ENCODE results near the gene ARHGAP4.

Gene ARHGAP4

DNA sequence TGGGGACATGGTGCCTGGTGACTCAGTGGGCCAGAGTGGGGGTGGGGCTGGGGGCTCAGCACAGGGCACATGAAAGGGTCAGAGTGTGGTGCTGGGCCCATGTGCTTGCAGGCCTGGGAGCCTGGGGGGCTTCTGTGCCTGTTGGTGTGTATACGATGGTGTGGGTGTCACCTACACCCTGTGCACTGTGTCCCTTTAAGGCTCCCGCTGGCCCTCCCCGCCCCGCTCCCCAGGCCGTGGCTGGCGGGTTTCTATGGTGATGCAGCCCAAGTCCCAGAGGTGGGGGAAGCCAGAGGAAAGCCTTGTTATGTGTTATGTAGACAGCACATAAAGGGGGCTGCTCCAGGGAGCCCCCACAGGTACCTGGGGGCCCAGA, 45.6 kb downstream of the ARHGAP4 start:
- DNase-seq (ENCODE audit: low spot score) = no peak

DNA sequence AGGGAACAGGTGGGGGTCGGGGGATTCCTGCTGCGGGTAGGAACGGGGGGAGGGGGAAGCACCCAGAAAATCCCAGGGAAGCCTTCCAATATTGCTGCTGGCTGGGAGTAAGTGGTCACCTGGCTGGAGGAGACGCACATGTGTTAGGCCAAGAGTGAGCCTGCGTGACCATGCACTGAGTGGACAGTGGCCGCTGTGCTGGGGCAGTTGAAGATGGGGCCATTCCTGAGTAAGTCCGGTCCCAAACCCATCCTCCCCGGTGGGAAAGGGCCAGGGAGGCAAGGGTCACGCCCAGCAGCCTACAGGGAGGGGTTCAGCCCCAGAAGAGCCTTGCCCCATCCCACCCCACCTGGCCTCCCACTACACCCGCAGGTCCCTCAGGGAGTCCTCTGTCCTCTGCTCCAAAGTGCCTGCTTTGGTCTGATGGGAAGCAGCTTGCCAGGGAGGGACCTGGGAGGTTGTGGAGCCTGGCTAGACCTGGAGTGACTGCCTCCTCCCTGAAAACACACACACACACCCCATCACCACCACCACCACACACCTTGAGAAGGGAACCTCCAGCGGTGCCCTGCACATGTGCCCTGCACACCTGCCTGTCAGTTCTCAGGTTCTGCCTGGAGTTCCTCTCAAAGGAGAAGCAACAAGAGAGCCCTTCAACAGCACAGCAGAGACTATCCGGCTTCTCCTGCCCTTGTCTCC, 46.2 kb downstream of the ARHGAP4 start:
- DNase-seq (ENCODE audit: low spot score) = no peak

DNA sequence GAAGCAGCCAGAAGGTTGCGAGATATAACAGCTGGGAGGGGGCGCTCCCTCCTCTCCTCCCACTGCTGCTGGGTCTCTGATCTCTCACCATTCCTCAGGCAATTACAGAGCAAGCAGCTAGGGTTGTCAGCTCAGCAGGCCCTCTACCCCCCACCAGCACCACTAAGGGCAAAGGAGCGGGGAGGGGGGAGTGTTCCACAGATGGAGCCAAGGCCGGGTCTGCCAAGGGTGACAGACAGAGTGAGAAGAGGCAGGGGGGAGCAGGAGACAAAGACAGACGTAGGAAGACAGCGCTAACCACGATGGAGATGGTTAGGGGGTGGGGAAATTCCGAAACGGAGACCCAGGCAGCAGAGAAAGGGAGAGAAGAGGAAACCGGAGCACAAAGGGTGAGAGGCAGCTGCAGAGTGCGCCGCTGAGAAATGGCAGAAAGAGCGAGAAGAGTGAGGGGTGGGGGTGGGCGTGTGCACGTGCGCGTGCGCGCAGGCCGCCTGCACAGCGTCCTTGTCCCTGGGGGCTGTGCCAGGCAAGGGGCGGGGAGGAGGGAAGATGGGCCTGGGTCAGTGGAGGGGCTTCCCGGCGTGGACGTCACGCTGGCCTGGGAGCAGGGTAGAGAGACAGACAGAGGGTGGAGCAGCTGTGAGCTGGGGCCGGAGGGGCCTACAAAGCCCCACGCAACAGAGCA, 47.0 kb downstream of the ARHGAP4 start:
- DNase-seq (ENCODE audit: low spot score) = no peak

DNA sequence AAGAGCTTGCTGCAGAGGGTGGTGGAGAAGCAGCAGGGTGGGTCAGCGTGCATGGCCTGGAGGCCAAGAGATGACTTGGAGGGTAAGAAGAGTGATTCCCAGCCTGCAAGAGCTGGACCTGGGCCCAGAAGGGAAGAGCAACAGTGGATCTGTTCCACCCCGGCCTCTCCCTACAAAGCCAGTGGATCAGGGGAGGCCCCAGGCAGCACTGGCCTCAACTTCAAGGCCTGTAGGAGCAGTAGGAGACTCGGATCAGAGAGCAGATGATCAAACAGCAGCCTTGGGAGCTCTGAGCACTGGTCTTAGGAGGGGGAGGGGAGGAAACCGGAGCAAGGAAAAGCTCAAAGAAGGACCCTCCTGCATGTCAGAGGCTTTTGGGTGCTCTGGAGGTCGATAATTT, 47.7 kb downstream of the ARHGAP4 start:
- DNase-seq (ENCODE audit: low spot score) = no peak

DNA sequence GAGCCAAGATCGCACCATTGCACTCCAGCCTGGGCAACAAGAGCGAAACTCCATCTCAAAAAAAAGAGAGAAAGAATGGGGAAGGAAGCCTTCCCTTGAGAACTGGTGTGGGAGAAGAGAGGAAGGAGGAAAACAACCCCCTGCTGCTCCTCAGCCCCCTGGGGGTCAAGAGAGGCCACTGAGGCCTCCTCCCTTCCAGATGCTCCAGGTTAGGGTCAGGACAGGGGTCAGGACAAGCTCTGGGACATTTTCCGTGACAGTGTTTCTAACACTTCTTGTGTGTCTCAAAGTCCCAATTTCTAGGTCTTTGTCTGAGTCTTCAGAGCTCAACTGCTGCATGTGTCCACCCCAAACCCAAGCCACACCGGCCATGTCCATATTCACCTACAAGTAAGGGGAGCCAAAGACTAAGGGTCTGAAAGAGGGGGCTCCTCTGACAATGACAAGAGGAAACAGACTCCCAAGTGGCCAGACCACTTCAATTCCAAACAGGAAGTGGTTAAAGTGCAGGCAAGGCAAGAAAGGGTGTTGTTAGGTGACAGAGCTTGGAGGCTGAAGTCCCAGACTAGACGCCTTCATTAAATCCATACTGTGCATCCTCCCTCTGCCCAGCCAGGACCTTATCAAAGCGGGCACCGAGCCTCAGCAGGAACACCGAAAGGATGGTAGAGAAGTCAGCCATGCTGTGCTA, 48.3 kb downstream of the ARHGAP4 start:
- DNase-seq (ENCODE audit: low spot score) = no peak

DNA sequence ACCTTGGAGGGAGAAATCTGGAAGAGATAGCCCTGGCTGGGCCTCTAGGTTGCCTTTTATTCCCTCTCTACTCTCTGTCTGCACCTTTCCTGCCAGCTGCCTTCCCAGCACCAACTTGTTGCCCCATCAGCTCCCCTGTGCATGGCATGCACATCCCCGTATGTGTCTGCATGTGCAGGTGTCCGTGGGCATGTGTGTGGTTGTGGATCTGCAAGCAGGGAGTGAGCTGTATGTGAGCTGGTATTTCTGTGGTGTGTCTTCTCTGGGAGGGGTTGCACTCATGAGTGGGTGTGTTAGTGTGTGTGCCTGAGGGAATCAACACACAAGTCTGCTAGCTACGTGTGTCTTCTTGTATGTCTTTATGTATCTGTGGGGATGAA, 50.0 kb downstream of the ARHGAP4 start:
- DNase-seq (ENCODE audit: low spot score) = no peak

DNA sequence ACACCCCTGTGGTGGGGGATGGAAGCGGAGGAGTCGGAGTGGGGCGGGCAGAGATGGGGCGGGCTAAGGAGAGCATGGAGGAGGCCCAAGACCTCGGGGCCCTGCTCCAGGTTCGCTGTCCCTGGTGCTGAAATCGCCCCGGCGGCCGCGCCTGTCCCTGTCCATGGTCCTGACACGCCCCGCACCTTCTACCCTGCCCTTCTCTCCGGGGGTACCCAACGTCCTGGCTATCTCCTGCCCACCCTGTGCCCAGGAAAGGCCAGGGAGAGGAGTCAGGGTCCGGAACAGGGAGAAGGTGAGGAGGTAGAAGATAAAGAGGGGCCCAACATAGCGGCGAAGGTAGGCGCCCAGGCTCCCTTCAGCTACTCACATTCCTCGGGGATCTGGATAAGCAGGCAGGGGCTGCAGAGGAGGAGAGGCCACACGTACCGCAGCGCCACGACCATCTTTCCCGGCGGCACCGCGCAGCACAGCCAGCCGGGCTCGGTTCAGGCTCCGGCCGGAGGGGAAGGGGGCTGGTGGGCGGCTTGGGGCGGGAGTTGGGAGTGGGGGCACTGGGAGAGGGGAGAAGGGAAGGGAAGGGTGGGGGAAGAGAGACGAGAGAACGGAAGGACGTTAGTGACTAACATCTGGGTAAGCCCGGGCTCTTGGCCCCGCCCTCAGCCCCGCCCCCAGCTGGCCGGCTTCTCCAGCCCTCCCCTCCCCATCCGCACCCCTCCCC, 50.5 kb downstream of the ARHGAP4 start:
- DNase-seq (ENCODE audit: low spot score) = peak; percentile 35

DNA sequence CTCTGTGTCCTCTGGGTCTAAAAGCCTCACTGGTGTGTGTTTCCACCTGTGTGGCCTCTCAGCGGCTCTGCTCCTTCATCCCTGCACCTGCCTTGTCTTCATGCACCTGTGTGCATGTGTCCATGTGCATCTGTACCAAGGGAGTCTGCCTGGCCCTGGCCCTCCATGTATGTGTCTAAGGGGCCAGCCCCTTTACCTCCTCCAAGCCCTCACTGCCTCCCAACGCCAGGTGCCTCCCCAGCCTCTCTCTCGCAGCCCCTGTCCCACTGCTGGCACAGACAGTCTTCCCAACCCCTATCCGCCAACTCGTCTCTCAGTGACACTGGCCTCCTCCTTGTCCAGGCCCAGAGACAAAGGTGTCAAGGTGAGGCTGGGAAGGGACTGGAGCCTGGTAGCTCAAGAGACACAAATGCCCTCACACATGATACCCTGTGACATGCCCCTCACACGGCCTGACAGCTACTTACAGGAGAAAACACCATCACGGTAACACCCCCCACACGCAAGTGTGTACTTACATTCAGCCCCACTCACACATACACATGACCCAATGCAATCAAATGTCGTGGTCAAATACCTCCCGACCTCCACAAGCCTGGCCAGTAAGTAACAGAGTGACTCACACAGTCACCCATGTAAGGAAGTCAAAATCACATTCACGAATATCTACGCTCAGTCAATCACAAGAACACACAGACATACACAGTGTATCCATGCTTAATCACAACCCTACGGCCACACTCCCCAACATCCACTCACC, 51.5 kb downstream of the ARHGAP4 start:
- DNase-seq (ENCODE audit: low spot score) = no peak

DNA sequence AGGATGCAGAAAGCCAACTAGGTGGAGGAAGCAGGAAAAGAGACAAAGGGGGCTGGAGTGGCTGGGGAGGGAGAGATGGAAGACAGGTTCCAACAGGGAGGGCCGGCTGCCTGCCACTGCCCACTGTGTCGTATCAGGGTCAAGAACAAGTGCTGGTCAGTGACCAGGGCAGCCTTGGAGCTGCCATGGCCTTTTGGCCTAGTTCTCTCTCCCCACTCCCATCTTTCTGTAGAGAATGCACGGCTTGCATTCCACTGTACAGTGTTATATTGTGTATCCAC, 52.0 kb downstream of the ARHGAP4 start:
- no peak for DNase-seq (ENCODE audit: low spot score)

DNA sequence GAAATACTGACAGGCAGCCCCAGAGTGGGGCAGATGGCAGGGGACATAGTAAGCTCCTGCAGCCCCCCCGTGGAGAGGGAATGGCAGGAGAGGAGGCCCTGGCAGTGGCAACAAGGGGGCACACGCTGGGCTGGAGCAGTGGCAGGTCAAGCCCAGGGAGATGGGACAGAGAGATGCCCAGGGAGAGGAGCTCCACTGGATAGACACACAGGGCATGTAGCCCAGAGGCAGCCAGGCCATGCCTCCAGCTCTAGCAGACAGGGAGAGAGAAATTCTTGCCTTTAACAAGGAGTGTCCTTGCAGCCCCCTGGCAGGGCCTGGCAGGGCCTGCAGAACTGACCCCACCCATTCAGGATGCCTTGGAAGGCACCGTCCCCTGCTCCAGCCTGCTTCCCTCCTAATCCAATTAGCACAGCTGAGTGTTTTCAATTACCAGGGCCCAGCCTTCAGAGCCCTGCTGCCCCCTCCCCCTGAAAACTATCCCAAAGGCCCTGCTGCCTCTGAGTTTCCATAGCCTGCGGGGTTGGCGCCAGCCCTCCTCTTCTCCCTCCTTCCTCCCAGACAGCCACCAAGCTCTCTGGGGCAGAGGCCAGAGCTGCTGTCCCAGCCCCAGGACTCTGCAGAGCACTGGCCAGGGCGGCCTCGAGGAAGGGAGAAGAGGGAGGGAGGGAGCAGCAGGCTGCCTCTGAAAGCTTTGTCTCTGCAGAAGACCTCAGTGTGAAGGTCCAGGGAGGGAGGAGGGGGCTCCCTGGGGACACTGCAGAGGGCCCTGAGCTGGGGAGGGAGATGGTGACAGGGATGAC, 52.6 kb downstream of the ARHGAP4 start:
- no peak for DNase-seq (ENCODE audit: low spot score)

DNA sequence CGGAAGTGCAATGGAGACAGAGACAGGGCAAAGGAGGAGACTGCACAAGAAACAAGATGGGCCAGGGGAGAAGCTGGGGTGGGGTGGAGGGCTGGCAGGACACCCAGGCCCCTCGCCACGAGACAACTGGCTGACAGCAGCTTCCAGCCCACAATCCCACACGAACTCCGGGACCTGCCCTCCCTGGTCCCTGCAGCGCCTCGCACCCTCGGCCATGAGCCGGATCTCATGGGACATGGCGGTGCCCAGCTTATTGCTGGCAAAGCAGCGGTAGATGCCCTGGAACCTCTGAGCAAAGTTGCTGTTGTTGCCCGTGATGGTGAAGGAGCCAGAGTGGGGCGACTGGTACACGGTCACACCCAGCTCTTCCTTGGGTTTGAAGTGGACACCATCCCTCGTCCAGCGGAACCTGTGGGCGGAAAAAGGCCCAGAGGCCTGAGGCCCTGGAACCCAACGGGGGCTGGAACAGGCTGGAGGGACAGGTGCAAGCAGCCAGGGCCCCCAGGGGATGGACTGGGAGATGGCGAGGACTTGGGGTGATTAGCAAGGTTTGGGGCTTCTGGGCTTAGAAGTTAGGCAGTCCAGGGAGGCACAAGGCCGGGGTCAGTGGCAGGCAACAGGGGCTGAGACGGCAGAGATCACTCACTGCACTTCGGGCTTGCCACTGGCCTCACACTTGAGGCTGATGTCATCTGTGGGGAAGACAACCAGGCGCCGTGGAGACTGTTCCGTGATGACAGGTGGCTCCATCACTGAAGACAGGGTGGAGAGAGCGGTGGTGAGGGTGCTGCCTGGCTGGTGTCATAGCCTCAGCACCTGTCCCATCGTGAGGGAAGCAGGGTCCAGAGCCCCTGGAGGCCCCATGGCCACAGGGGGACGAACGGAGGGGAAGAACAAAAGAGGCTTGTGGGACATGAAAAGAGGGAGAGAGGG, 53.9 kb downstream of the ARHGAP4 start:
- DNase-seq (ENCODE audit: low spot score) = no peak

DNA sequence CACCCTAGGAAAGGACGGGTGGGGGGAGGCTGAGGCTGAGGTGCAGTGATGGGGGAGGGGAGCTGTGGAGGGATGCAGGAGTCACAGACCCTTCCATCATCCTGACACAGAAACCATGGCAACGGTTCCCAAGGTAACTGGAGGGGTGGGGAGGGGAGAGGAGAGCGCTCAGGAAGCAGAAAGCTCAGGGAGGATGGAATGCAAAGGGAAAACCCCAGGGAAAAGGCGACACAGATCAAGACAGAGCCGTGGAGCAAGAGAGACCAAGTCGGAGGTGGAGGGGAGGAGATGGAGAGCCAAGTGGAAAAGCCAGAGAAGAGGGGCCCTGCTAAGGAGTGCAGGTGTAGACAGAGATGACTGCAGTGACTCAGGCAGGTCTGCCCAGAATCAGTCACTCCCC, 54.6 kb downstream of the ARHGAP4 start:
- no peak for DNase-seq (ENCODE audit: low spot score)

DNA sequence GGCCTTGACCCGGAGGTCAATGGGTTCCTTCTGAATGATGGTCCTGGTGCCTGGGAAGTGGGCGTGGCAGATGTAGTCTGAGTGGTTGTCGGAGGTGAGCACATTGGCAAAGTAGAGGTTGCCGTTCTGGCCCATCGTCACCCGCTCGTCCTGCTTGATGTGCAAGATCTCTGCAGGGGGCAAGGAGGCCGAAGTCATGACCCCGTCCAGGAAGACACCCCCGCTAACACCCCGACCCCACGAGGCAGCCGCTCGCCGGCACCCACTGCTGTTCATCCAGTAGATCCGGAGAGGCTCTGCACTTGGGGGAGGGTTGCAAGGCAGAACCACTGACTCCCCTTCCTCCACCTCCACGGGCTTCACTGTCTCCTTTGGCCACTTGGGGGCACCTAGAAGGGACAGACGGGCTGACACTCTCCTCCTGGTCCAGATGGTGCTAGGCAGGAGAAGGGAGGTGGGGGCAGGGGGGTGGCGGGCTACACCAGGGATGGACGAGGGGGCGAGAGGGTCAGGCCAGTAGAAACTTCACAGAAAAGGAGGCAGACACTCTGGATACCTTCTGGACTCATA, 55.2 kb downstream of the ARHGAP4 start:
- DNase-seq (ENCODE audit: low spot score) = no peak

DNA sequence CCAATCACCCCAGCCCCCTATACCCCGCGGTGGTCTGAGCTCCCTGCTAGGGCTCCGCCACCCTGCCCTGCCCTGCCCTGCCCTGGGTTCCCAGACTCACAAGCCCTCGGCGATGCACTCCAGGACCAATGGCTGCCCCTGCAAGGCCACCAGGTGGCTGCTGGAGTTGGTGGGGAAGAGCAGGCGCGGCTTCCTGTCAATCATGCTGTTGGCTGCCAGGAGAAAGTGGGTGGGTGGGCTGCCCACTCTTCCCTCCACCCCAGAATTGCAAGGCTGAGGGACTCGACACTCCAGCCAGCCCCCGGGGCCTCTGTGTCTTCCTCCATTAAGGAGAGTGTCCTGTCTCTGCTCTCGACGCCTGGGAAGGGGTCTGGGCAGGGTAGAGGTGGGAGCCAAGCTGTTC, 55.8 kb downstream of the ARHGAP4 start:
- DNase-seq (ENCODE audit: low spot score) = no peak

DNA sequence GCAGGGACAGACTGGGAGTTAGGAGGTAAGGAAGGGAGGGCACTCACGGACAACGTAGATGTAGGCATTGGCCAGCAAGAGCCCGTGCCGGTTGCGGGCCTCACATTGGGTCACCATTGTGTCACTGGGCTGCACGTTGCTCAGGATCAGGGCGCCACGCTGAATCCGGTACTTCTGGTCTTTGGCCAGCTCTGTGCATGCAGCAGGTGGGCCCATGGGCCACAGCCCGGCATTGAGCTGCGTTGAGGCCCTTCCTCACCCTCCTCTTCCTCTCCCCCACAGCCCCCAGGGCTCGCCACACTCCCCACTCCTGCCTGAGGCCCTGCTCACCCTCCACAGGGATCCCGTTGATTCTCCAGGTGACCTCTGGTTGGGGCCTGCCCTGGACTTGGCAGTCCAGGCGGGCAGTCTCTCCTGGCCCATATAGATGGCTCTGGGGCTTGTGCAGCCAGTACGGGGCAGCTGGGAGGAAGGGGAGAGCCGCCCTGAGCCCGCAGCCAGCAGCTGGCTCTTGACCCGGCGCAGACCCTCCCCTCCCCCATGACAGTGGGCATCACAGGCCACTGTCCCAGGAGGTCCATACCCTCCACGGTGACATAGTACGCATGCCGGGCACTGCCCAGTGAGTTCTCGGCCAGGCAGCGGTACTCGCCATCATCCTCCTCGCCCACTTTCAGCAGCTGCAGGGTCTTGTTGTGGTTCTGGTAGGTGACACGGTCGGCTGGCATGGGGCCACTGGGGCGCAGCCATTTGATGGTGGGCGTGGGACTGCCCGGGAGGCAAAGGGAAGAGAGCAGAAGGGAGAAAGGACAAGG, 56.4 kb downstream of the ARHGAP4 start:
- DNase-seq (ENCODE audit: low spot score) = no peak

DNA sequence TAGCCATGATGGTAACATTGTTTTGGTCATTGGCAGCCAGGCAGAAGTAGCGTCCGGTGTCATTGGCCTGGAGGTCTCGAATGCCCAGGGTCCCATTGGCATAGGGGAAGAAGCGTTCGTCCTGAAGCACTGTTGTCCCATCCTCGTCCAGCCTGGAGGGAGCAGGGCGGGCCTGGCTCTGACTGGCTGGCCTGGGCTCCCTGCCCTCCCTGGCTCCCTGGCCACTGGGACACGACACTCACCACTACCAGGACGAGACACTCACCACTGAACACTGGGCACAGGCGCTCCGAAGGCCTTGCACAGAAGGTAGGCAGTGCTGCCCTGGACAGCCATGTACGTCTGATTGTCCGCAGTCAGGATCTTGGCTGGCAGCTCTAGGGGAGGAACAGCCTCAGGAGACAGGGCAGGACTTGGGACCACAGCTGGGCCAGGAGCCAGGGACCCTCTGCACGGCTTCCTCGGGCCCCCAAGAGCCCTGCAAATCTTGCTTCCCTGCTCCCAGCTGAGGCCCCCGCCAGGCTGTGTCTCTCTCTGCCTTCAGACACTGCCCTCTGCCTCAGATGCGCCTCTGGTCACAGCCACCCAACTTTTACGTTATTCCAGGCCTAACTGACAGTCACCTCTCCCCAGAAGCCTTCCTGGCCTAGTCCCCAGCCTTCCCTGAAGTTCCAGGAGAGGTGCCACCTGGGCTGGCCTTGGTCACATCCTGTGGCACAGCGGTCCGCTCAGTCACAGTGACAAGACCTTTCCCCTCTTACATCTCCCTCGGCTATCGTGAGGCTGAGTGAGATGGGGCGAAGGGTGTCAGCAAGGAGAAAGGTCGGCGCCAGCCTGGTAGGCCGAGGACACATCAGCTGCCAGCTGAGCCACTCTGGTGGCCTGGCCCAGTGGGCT, 57.2 kb downstream of the ARHGAP4 start:
- no peak for DNase-seq (ENCODE audit: low spot score)

DNA sequence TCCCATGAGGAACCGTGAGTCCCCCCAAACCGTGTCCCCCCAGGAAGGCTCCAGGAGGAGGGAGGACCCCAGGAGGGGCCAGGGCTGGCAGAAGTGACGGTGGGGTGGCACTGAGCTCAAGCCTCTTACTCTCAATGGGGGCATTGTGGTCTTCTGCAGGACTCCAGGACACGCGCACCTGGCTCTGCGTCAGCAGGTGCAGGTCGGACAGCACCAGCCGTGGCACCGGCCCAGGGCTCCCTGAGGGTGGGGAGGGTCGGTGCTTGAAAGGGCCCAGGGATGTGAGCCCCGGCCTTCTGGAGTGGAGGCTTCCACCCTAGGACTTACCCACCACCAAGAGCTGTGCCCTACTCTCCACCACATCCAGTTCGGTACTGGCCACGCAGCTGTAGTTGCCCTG, 58.4 kb downstream of the ARHGAP4 start:
- DNase-seq (ENCODE audit: low spot score) = no peak

DNA sequence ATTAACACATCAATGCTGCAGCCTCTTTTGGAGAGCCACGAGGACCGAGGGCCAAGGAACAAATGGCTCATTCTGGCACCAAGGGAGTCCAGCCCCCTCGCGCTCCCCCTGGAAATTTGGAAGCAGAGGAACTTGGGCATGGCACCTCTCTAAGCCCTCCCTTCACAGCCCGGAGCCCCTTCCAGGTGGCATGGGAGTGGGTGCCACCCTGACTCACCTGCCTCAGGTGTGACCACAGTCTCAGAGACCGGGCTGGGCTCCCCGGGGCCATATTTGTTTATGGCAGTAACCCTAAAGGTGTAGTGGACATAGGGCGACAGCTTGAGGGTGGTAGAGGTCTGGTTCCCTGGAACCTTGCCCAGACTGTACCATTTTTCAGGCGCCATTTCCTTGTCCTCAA, 58.9 kb downstream of the ARHGAP4 start:
- no peak for DNase-seq (ENCODE audit: low spot score)

Data from LoVo (cell line).